ENCODE results near the gene C6orf47.
A peak's percentile ranks its signal among the peaks of the same experiment; 100 is the strongest.

C6orf47 gene

DNA sequence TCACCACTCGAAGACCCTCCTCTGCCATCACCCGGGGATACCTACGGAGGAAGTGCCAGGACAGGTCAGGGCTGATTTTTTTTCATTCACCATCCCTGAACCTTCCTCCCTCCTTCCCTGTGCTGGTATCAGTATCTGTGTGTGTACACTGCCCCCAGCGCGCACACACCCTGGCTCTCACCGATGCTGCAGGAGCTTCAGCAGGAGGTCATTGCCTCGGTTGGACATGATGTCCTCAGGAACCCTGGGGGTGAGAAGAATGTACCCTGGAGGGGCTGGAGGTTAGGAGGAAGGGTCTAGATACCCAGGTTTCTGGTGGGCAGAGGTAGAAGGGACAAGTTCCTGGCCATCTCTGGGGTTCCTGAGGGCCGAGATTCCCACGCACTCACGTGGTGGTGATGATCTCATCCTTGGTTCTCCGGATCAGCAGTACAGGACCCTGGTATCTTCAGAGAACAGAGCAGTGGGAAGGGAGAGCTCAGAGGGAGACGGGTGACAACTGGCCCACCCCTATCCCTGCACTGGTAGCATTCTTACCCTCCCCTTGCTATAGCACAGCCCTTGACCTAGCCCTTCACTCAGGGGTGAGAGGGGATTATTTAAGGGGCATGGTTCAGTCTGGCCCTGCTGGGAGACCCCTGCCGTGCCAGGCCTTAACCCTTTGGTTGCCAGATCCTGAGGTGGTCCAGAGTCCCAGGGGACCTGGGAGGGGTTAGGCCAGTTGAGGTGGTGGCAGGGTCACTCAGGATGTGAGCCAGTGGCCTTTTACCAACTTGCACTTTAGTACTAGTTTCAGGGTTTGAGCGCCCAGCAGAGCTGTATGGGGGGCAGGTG, 27.5 kb upstream of the C6orf47 start:
- no peak for DNase-seq

DNA sequence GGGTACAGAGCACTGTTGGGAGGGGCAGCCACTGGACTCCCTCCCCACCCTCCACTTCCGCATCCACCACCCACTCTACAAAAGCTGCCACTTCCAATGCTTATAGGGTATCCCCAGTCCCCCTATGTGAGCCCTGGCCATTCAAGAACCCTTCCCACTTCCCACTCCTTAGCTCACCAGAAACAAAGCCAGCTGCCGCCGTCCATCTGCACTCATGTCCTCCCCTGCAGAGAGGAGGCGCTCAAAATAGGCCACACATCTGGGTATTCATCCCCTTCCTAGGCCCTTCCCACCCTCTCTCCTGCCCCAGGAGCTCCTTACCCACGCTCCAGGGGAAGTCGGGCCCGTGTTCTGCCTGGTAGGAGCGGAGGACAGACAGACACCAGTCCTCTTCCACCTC, 26.7 kb upstream of the C6orf47 start:
- DNase-seq, result no peak

DNA sequence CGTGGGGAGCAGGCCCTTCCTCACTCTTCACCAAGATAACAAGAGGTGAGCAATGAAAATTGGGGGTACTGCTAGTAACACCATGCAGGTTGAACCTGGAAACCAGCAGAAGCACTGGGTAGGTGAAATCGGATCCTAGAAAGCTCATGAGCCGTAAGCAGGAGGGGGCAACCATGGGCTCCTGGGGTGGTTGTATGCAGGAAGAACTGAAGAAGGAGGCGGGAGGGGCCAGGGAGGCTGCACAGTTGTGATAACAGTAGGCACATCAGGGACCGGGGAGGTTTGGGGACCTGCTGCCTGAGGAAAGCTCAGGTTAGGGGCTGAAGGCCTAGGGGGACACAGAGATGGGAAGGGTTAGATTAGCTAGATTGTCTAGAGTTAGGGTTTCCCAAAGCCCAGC, 25.9 kb upstream of the C6orf47 start:
- no peak for DNase-seq

DNA sequence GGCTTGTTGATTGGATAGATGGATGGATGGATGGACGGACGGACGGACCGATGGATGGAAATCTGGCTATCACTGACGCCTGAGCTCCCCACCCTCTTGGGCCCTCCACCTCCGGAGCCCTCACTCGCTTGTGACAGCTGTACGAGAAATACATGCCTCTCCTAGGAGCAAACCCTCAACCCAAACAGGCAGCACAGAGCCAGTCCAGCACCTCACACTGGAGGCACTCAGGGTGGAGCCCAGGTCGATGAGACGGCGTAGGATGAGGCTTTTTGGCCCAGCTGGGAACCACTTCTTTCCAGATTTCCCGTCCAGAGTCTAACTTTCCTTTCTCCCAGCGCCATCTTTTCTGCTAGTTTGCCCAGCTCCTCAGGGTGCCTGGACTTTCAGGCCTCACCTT, 23.0 kb upstream of the C6orf47 start:
- no peak for DNase-seq

DNA sequence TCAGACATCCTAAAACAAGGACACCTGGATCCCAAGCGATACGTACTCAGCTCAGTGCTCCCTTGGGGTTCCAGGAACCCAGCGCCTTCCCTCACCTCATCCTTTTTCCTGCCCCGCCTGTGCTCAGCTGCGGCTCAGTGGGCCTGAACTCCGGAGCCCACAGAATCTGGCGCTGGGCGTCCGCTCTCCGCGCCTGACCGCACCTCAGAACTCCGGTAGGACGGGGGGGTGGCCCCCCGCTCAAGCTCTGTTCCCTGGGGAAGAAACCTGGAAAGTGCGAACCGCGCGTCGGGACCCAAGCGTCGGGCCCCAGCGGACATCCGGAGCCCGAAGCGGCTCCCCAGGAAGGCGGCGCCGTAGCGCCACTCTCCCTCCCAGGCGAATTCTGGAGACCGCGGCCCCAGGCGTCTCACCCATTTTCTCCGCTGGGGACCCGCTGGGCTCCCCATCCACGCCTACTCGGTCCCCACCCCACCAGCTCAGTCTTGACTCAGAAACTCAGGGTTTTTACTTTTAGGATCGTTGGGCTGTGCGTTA, 20.6 kb upstream of the C6orf47 start:
- DNase-seq, result no peak

DNA sequence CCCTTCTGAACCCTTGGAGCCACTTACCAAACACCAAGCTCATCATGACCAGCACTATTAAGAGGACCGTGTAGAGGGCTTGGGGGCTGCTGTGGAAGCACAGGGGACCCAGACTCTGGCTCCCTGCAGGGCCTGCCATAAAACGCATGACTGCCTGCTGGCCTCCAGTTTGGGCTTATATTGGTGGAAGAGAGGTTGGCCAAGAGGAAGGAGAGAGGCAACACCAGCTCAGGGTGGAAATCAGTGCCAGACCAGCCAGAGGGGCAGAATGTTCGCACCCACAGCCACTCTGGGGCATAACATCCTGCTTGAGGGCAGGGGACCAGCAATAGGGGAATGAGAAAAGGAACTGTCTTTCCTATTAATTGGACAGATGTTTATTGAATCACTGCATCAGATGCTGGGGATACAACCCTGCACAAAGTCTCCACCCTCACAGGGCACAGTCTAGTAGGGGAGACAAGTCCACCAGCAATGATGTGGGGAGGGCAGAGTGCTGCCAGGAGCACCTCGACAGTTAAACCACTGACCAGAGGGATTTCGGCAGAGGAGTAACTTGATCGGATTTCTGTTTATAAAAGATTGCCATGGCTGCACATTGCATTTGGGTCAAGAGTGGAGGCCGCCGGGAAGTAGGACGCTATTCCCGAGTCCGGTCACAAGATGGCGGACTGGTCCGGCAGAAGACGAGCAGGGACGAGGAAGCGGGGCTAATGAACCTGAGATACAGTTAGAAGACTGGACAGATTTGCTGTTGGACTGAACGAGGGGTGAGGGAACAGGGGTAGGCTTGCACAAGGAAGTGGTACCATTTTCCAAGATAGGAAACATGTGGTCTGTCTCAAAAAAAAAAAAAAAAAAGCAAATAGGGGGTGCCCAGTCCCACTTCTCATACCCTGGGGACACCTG, 19.9 kb upstream of the C6orf47 start, which contains the start of gene LY6G5C:
TSS of gene LY6G5C (minus strand) at position 842 of the 909 bp plus-strand sequence. CDS start at position 148, 694 bp downstream.
- peak; percentile 78 for DNase-seq

DNA sequence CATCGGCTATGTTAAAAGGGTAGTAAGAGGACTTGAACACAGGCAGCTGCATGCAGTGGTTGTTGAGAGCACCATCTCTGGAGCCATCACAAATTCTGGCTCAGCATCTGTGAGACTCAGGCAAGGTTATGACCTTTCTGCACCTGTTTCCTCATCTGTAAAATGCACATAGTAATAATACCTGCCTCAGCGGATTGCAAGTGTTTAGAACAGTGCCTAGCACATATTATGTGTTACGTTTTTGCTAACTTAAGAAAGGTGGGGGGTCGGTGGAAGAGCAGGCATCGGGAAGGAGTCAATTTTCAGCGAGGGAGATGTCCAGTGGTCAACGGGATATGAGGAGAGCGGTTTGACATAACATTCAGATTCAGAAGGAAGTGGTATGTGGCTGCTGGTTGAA, 17.4 kb upstream of the C6orf47 start:
- DNase-seq, result no peak

DNA sequence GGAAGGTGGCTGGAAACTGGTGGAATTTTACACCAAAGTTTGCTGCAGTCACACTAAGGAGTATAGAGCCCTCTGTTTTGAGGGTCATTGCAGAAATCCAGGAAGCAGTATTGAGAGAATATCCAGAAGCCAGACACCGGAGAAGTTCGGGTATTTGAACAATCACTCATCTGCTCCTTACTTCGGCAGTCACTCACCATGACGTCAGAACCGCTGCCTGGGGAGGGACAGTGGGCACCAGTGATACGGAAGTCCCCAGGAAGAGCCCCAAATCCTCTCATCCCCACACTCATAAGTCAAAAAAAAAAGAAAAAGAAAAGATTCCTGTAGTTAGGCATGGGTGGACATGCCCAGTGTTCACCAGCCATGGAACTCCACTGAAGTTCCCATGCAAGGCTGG, 16.3 kb upstream of the C6orf47 start:
- no peak for DNase-seq

DNA sequence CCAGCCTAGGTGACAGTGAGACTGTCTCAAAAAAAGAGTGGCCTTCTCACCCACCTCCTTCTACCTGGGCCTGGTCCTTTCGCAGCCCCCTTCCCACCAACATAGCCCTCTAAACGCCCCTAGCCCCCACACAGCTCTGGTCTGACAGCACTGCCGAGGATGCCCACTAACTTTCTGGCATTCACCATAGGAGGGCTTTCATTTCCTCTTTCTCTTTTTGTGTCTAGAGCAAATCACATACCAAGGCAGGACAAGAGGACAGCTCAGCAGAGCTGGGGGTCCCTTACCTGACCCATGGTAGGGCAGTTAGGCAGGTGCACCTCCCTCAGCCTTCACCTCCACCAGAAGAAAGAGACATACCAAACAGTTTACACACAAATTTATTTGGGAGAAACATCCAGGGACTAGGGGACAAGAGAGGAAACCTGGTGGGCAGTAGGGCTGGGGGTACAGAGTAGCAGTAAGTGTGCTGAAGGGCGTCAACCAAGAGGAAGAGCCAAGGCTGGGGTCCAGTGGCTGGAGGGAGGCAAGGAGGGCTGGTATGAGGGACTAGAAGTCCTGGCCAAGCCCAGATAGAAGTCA, 15.8 kb upstream of the C6orf47 start:
- no peak for DNase-seq

DNA sequence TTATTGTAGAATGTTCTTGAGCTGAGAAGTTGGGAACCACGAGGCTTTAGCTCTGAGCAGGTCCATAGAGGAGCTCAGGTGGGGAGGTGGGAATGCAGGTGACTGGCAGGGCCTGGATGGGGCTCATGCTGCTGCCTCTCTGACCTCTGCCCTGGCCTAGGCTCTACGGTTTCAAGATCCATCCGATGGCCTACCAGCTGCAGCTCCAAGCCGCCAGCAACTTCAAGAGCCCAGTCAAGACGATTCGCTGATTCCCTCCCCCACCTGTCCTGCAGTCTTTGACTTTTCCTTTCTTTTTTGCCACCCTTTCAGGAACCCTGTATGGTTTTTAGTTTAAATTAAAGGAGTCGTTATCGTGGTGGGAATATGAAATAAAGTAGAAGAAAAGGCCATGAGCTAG, 9.1 kb upstream of the C6orf47 start, which contains the start of gene LY6G5B:
TSS of gene LY6G5B (plus strand) at position 301 of the 400 bp plus-strand sequence. CDS start 975 bp downstream, outside the sequence.
- no peak for DNase-seq

DNA sequence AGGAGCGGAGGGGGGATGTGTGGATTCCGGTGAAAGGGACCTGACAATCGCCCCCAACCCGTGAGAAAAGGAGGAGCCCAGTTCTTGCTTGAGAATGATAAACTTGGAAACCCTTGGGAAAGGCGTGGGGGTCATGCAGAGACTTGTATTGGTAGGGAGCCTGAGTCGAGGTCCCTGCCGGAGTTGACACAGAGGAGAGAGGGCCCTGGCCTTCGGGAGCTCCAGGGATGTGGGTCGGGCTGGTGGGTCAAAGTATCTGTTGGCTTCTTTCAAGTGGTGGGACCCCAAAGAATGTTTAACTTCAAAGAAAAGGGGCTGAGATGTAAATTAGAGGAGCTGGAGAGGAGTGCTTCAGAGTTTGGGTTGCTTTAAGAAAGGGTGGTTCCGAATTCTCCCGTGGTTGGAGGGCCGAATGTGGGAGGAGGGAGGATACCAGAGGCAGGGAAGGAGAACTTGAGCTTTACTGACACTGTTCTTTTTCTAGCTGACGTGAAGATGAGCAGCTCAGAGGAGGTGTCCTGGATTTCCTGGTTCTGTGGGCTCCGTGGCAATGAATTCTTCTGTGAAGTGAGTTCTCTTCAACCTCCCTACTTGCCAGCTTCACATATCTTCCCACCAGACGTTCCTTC, 5.9 kb upstream of the C6orf47 start:
- no peak for DNase-seq

DNA sequence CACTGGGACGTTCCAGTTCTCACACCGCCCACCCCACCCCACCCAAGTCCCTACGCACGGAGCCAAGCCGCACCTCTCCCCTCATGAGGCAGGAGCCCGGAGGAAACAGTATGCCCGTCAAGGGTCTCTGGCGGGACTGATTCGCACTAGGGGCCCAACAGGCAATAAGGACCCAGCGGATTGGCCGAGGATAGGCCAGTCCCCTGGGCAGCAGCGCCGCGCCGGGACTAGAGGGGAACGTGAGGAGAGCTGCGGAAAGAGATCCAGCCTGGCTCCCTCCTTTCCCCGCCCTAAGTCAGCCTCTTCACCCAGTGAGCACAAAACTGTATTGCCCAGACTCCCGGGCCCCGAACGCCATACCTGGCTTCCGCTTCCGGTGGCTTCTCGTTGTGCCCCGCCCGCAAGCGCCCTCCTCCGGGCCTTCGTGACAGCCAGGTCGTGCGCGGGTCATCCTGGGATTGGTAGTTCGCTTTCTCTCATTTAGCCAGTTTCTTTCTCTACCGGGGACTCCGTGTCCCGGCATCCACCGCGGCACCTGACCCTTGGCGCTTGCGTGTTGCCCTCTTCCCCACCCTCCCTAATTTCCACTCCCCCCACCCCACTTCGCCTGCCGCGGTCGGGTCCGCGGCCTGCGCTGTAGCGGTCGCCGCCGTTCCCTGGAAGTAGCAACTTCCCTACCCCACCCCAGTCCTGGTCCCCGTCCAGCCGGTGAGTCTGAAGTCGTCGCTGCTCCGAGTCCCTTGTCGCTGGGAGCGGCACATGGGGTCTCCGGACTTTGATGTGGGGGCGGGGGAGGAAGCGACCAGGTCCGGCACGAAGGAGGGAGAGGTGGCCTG, 5.1 kb upstream of the C6orf47 start, which contains the start of gene CSNK2B:
TSS of gene CSNK2B (plus strand) at position 580 of the 836 bp plus-strand sequence. CDS start 752 bp downstream, outside the sequence.
- peak; percentile 96 for DNase-seq

DNA sequence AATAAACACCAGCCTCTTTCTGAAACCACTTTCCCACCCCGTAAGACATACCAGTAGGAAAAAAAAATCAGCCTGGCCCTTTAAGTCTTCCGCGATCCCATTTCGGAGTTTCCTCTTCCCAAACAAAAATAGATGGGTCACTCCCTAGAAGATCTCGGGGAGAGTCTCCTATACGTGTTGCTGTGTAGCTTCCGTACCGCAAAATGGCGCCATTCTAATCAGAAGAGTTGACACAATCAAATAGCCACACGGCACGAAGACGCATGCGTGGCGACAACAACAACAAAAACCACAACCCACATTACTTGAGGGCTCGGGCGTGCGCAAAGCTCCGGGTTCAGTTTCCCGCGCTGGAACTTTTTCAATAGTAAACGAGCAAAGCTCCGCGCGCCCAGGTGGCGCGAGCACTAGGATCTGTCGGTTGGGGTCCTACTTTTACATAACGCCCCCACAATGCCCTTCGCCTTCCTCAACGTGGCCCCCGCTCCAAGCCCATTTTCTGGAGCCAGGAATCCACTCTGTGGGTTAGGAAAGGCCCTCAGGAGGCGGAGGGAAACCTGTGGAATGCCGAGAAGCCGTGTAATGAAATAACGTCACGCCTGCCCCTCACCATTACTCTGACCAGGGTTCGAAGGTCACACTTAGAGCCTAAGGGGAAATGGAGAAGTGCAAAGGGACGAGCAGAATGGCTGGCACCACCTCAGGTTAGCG, 4.4 kb upstream of the C6orf47 start, which contains the start of gene GPANK1:
TSS of gene GPANK1 (minus strand) at position 208 of the 711 bp plus-strand sequence. CDS start 519 bp downstream, outside the sequence.
- peak; percentile 90 for DNase-seq

DNA sequence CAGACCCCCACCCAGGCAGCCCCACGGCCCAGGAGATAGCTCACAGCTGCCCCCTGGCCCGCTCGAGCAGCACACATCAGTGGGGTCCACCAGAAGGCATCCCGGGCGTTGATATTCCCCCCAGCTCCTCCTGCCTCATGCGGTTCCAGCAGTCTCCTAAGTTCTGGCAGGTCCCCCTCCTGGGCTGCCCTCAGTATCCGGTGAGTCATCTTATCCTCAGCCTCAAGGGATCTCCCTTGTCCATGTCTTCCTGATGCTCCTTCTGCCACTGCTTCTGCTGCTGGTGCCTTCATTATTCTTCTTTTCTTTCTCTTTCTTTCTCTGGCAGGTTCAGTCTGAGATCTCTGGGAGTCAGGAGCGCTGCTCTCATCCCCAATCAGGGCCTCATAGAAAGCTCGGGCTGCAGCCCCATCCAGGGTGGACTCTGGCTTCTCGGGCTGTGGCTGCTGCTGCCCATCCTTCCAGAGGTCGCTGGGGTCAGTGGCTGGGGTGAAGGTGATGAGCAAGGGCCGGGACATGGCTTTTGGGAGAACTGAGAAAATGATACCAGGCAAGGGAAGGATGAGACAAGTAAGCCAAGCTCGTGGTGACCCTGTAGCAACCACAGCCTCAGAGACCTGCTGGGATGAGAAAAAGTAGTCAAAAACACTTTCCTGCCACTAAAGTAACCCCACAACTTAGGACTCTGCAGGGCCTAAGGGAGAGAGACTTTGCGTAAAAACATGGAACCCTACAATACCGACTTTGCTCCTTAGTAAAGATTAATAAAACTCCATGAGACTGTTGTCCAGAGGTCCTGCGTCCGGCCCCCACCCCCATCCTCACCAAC, 3.6 kb upstream of the C6orf47 start:
- no peak for DNase-seq

DNA sequence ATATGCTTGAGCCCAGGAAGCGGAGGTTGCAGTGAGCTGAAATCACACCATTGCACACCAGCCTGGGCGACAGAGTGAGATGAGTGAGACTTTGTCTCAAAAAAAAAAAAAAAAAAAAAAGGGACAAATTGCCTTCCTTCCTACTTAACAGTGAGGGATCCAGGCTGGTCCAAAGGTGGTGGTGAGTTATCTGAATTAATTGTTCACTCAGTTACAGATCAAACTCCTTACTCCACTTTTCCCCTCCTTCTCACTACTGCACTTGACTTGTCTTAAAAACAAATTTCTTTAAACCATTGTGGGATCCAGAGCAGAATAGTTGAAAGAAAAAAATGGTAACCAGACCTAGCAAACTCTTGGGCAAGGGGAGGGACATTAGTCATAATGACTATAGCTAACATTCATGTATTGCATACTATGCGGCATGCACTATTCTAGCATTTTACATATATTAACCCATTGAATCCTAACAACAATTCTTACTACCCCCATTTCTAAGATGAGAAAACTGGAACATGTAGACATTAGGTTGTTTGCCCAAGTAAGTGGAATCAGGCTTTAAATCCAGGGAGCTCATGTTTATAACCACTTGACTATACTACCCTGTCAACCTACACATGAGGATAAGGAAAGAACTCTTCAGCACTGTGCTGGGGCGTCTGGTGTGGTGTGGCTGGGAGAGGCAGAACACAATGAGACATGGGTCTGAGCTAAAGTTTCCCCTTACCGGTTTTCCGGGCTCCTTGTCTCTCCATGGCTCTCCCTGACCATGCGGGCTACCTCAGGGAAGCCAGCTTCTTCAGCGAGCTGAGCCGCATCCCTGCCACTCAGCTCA, 2.8 kb upstream of the C6orf47 start:
- DNase-seq, result no peak

DNA sequence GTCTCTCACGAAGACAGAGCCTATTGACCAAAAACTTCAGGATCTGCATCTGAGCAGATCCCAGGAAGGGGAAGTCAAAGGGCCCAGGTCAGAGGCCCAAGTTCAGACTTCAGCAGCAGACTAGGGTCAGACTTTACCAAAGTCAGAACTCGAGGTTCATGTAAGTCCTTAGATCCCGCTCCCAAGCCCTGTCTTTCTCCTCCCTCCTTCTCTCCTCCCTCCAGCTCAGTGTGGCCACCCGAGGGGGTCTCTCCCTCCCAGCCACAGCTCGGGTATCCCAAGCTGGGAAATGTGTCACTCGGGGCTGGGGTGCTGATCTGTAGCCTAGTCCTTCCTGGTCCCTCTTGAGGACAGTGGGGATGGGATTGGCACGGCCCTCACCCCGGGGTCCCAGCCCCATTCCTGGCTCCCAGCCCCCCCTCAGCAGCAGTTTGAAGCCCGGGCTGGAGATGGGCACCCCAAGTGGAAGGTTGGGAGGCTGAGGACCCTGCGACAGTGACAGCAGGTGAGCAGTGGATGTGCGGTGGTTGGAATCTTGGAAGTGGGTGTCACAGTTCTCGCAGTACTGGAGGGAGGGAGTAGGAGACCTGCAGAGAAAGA, 1.6 kb upstream of the C6orf47 start:
- DNase-seq, result no peak

DNA sequence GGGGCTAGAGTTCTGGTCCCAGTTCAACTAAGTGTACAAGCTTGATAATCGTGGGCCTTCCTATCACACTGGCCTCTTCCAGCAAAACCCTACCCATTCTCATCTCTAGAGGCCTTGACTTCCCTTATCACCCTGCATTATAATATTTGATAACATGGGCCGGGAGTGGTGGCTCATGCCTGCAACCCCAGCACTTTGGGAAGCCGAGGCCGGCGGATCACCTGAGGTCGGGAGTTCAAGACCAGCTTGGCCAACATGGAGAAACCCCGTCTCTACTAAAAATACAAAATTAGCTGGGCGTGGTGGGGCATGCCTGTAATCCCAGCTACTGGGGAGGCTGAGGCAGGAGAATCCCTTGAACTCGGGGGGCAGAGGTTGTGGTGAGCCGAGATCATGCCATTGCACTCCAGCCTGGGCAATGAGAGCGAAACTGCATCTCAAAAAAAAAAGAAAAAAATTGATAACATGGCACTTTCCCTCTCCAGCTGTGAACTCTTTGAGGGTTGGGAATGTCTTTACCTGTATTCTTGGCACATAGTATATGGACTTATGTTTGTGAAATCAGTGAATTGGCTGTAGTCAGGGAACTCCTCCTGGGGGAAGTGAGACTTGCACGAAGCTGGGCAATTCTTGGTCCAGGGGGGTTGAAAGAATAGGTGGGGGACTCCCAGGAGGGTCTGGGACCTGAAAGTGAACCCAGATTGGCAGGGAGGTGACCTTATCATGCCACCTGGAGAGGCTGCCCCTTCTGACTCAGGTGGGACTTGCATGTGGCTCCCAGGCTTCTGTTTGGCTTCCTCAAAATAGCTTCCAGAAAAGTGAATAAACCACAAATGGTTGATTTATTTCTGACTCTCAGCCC, 915 bp upstream of the C6orf47 start:
- no peak for DNase-seq
